Measurements from ENCODE around the gene FAM13C.

GRCh38 chr10:59303018-59303417 lies 59.3 kb downstream of the FAM13C start:
- TF ChIP-seq, protein P1, sequence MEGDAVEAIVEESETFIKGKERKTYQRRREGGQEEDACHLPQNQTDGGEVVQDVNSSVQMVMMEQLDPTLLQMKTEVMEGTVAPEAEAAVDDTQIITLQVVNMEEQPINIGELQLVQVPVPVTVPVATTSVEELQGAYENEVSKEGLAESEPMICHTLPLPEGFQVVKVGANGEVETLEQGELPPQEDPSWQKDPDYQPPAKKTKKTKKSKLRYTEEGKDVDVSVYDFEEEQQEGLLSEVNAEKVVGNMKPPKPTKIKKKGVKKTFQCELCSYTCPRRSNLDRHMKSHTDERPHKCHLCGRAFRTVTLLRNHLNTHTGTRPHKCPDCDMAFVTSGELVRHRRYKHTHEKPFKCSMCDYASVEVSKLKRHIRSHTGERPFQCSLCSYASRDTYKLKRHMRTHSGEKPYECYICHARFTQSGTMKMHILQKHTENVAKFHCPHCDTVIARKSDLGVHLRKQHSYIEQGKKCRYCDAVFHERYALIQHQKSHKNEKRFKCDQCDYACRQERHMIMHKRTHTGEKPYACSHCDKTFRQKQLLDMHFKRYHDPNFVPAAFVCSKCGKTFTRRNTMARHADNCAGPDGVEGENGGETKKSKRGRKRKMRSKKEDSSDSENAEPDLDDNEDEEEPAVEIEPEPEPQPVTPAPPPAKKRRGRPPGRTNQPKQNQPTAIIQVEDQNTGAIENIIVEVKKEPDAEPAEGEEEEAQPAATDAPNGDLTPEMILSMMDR (IDR thresholded peaks at IDR 0.05) = no peak
- TF ChIP-seq POLR2A (IDR thresholded peaks at IDR 0.05) = no peak
